Upper lobe of left lung (tissue), 6 donors: ENCODE measurements around the gene CDH13. TPM values are rescaled to one million over a fixed set of nuclear protein-coding genes. Genes with fewer than 3 reads are reported as not detected.

ENCODE experiments used
- ATAC-seq, 2 donors: fragments of 200-7000 bp; cut with Tn5 transposase; one replicate each; pipeline ENCODE4 v1.9.1; 2022; ENCODE audit warnings: mild to moderate bottlenecking in 2 of 2, moderate library complexity in 2 of 2; ENCODE audit not compliant: low FRiP score in 2 of 2
- DNase-seq, 2 donors: peaks; one replicate each; pipeline ENCODE4 v3.0.0-alpha.2; 2019 to 2020
- H3K27ac ChIP-seq, 4 donors: fragments of 200-600 bp; sonication (generic); one replicate each; pipeline ENCODE4 v1.5.1; 2016 to 2019
- H3K27me3 ChIP-seq, 4 donors: fragments of 200-600 bp; sonication (generic); one replicate each; pipeline ENCODE4 v1.5.1; 2017 to 2019
- H3K36me3 ChIP-seq, 4 donors: fragments of 200-600 bp; sonication (generic); one replicate each; pipeline ENCODE4 v1.5.1; 2016 to 2019
- H3K4me1 ChIP-seq, 4 donors: fragments of 200-600 bp; sonication (generic); one replicate each; pipeline ENCODE4 v1.5.1; 2018 to 2019
- H3K4me3 ChIP-seq, 4 donors: fragments of 200-600 bp; sonication (generic); one replicate each; pipeline ENCODE4 v1.5.1; 2017 to 2019; ENCODE audit warnings: mild to moderate bottlenecking in 2 of 4, moderate library complexity in 1 of 4
- H3K9me3 ChIP-seq, 4 donors: fragments of 200-600 bp; sonication (generic); one replicate each; pipeline ENCODE4 v1.5.1; 2018 to 2019
- EP300 ChIP-seq, 4 donors: sonication (generic); formaldehyde crosslinking; IDR thresholded peaks; one replicate each; pipeline ENCODE4 v1.5.1; 2017; ENCODE audit warnings: antibody characterized with exemption in 4 of 4, control low read depth in 2 of 4
- POLR2A ChIP-seq, 4 donors: fragments of 450-650 bp; IDR thresholded peaks; one replicate each; pipeline ENCODE4 v1.5.1; 2016 to 2017; ENCODE audit warnings: antibody characterized with exemption in 4 of 4, mild to moderate bottlenecking in 2 of 4
- POLR2AphosphoS5 ChIP-seq, 2 donors: sonication (generic); formaldehyde crosslinking; IDR thresholded peaks; one replicate each; pipeline ENCODE4 v1.5.1; 2017; ENCODE audit warnings: antibody characterized with exemption in 2 of 2
- WGBS, 2 donors: methylation state at CpG; one replicate each; pipeline ENCODE4 v1.1.5; 2017 to 2018; 5-methylcytosine and 5-hydroxymethylcytosine counted together
- total RNA-seq, 6 donors: library from RNA; depleted of rRNA in 4 of 6; stranded (reverse); fragments of >200 nt in 4 of 6; gene quantifications; one replicate each; pipeline versions ENCODE4 v1.1.0 to v1.2.1, GENCODE V29; 2016 to 2021
- TF ChIP-seq, protein P1 (sequence below), 6 experiments: fragments of 450-650 bp in 4 of 6; fragments of 200-600 bp in 2 of 6; sonication (generic) in 2 of 6; IDR thresholded peaks; one replicate each; pipeline ENCODE4 v1.5.1; 2016 to 2019; ENCODE audit warnings: antibody characterized with exemption in 6 of 6
- donor health status: DM: no; HTN: no; CAD: no; lungs with moderate emphysema.
- donor health status: DM: no; HTN: yes; CAD: no; lungs with severe emphysema.

CDH13 gene
- total RNA-seq, 6 donors from 2014 or later: 11.3 to 39.8 (median 19.9) TPM

DNA sequence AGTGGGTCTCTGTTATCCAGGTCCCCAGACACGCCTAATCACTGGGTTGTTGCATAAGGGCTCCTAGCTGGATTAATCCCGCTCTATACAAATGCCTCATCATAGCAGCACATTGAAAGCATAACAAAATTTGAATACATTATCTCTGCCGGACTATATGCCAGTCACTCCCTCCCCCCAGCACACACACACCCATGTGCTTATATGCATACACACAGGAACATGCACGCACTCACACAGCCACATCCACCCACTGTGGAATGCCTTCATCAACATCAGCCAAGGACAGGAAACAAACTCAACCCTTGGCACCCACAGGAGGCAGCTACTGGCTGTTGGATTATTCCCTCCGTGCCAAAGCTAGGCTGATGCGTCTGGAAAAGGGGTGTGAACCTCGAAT is 3.5 kb upstream of the CDH13 start:
- TF ChIP-seq POLR2A (IDR thresholded peaks at IDR 0.05) (no peak), POLR2AphosphoS5 (IDR thresholded peaks at IDR 0.05) (no peak), EP300 (IDR thresholded peaks at IDR 0.05) (no peak)
- TF ChIP-seq, protein P1, sequence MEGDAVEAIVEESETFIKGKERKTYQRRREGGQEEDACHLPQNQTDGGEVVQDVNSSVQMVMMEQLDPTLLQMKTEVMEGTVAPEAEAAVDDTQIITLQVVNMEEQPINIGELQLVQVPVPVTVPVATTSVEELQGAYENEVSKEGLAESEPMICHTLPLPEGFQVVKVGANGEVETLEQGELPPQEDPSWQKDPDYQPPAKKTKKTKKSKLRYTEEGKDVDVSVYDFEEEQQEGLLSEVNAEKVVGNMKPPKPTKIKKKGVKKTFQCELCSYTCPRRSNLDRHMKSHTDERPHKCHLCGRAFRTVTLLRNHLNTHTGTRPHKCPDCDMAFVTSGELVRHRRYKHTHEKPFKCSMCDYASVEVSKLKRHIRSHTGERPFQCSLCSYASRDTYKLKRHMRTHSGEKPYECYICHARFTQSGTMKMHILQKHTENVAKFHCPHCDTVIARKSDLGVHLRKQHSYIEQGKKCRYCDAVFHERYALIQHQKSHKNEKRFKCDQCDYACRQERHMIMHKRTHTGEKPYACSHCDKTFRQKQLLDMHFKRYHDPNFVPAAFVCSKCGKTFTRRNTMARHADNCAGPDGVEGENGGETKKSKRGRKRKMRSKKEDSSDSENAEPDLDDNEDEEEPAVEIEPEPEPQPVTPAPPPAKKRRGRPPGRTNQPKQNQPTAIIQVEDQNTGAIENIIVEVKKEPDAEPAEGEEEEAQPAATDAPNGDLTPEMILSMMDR (IDR thresholded peaks at IDR 0.05): no peak
- H3K9me3 ChIP-seq: no peaks in the 10 kb centered on the region
- ATAC-seq (no peak), DNase-seq (no peak)
- peaks cover 0 to 17% (median 10%) of the 10 kb centered on the region in 4 donors for H3K4me1 ChIP-seq
- 71 to 78% methylated on average over 7 of the region's 7 CpGs for WGBS, 2 donors
- H3K36me3 ChIP-seq: no peaks in the 10 kb centered on the region
- H3K4me3 ChIP-seq: no peak overlapping the region
- H3K27me3 ChIP-seq: peaks cover 0 to 16% (median 11%) of the 10 kb centered on the region in 4 donors
- no peak overlapping the region for H3K27ac ChIP-seq

DNA sequence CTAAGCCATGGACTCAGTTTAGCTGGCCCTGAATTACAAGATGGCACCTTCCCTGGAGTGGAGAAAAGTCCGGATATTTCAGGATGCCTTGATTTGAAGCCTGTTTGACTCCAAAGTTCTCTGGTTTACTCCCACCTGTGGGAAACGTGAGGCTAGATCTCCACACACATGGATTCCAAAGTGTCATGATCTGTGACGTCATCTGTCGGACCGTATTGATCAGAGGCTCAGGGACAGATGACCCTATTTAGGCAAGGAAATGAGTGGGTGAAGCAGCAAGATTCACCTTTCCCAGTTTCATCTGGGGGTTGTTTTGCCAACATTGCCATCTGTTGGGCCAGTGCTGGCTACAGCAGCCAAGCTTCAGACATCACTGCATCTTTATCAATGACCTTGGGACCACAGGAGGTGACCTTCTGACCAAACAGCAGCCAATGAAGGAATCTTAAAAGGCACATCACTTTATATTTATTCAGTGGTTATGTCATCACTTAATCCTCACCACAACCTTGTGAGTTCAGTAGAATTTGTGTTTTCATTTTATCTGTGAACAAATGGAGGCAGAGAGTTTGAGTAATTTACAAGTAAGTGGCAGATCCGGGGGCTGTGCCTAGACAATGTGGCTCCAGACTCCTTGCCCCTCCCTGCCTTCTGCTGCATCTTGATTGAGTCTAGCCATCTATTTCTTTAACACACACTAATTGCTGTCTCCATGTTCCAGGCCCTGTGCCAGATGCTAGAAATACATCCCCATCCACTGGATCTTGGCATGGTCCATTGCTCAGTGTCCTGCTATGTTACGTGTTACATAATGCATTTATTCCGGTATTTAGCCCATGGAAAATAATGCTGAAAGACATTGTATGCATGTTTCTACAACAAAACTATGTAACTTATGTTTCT is 1.5 kb upstream of the CDH13 start:
- no peak for ATAC-seq
- 81 to 83% methylated on average over 8 of the region's 8 CpGs for WGBS, 2 donors

DNA sequence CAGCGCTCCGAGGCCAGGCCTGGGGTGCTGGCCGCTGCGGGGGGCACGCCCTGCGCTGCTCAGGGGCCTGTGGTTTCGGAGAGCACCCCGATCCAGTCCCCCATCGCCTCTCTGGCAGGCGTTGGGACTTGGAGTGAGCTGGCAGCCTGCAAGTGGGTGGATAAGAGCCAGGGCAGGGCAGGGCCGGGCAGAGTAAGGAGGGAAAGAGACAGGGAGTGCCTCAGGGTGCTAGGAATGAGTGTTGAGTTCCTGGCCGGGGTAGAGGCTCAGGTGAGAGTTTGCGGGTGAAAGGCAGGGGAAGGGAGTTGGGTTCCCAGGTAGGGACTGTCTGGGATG is 1.3 kb downstream of the CDH13 start:
- Histone ChIP-seq H3K4me1 (peaks cover 0 to 20% (median 14%) of the 10 kb centered on the region in 4 donors), H3K36me3 (no peaks in the 10 kb centered on the region), H3K27ac (peak overlapping the region; percentile 61 to 77 (median 69)), H3K4me3 (peak overlapping the region; percentile 36 to 59 (median 44)), H3K9me3 (no peaks in the 10 kb centered on the region), H3K27me3 (peaks cover 0 to 16% (median 11%) of the 10 kb centered on the region in 4 donors)
- ATAC-seq (peak in 1 of 2 donors; percentile 3), DNase-seq (no peak)
- 10 to 23% methylated on average over 11 of the region's 13 CpGs for WGBS, 2 donors
- TF ChIP-seq POLR2AphosphoS5 (IDR thresholded peaks at IDR 0.05) (no peak), EP300 (IDR thresholded peaks at IDR 0.05) (no peak), POLR2A (IDR thresholded peaks at IDR 0.05) (no peak)
- TF ChIP-seq, protein P1 (IDR thresholded peaks at IDR 0.05): no peak

More for the DNA sequence above, 1.5 kb upstream of the CDH13 start:
- Histone ChIP-seq H3K4me1 (peaks cover 0 to 20% (median 14%) of the 10 kb centered on the region in 4 donors), H3K36me3 (no peaks in the 10 kb centered on the region), H3K9me3 (no peaks in the 10 kb centered on the region), H3K27ac (no peak overlapping the region), H3K27me3 (peaks cover 0 to 16% (median 11%) of the 10 kb centered on the region in 4 donors), H3K4me3 (no peak overlapping the region)
- TF ChIP-seq EP300 (IDR thresholded peaks at IDR 0.05) (no peak), POLR2AphosphoS5 (IDR thresholded peaks at IDR 0.05) (no peak), POLR2A (IDR thresholded peaks at IDR 0.05) (no peak)
- TF ChIP-seq, protein P1 (IDR thresholded peaks at IDR 0.05): no peak
- DNase-seq: no peak

DNA sequence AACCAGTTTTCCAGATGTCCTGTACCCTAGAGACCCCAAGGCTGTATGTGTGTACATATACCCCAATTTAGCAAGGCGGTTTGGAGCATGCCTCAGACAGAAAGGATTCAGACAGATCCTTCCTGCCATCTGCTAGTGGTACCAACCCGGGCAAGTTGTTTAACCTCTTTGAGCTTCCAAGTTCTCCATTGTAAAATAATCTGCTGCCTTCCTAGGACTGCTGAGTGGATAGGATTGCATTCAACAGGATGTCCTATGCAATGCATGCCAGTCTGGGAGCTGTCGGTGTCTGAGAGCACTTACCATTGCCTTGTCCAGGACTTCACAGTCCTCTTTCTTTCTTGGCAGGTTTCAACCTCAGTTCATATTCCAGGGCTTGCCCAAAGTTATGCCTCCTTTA is 1.9 kb downstream of the CDH13 start:
- peak overlapping the region; percentile 25 to 77 (median 69) for H3K27ac ChIP-seq
- no peak for DNase-seq
- peaks cover 0 to 16% (median 11%) of the 10 kb centered on the region in 4 donors for H3K27me3 ChIP-seq
- peaks cover 0 to 20% (median 14%) of the 10 kb centered on the region in 4 donors for H3K4me1 ChIP-seq
- ATAC-seq: no peak
- TF ChIP-seq, protein P1 (IDR thresholded peaks at IDR 0.05): no peak
- TF ChIP-seq POLR2A (IDR thresholded peaks at IDR 0.05) (no peak), POLR2AphosphoS5 (IDR thresholded peaks at IDR 0.05) (no peak), EP300 (IDR thresholded peaks at IDR 0.05) (no peak)
- no peaks in the 10 kb centered on the region for H3K9me3 ChIP-seq
- peak overlapping the region in 2 of 4 donors; percentile 51 to 59 for H3K4me3 ChIP-seq
- 70 to 100% methylated on average over 1 to 3 of the region's 3 CpGs for WGBS, 2 donors
- no peaks in the 10 kb centered on the region for H3K36me3 ChIP-seq
